HG03139 (cell line): Measurements from ENCODE around the gene SMIM1.

Experiments used
- ATAC-seq: cut with Tn5 transposase; IDR thresholded peaks from one replicate; pipeline ENCODE4 v1.9.1; 2021; ENCODE audit not compliant: unreplicated experiment

SMIM1 gene

GRCh38 chr1:3775490-3776230 lies 3.1 kb downstream of the SMIM1 start:
- ATAC-seq = no peak

GRCh38 chr1:3776231-3776961 lies 3.8 kb downstream of the SMIM1 start:
- ATAC-seq = no peak

- ATAC-seq = no peak
Observed at GRCh38 chr1:3777078-3777547, 4.6 kb downstream of the SMIM1 start.

GRCh38 chr1:3777647-3778589 lies 5.4 kb downstream of the SMIM1 start:
- no peak for ATAC-seq

- no peak for ATAC-seq
Observed at GRCh38 chr1:3778590-3779264, 6.2 kb downstream of the SMIM1 start.

- no peak for ATAC-seq
Observed at GRCh38 chr1:3779265-3779911, 6.8 kb downstream of the SMIM1 start.

GRCh38 chr1:3779912-3780416 lies 7.4 kb downstream of the SMIM1 start:
- no peak for ATAC-seq

- ATAC-seq = no peak
Observed at GRCh38 chr1:3780901-3781300, 8.4 kb downstream of the SMIM1 start.

GRCh38 chr1:3783651-3784474 lies 11.3 kb downstream of the SMIM1 start:
- ATAC-seq = no peak

- no peak for ATAC-seq
Observed at GRCh38 chr1:3785045-3785444, 12.5 kb downstream of the SMIM1 start.

GRCh38 chr1:3785456-3786157 lies 13.1 kb downstream of the SMIM1 start:
- no peak for ATAC-seq

GRCh38 chr1:3786468-3787348 lies 14.2 kb downstream of the SMIM1 start:
- ATAC-seq = no peak

- no peak for ATAC-seq
Observed at GRCh38 chr1:3787349-3787715, 14.8 kb downstream of the SMIM1 start.

GRCh38 chr1:3787745-3788605 lies 15.4 kb downstream of the SMIM1 start:
- no peak for ATAC-seq

- ATAC-seq = no peak
Observed at GRCh38 chr1:3788756-3789420, 16.3 kb downstream of the SMIM1 start.
